Transverse colon (tissue), 4 donors: ENCODE measurements around the gene TPRX1. TPM values are rescaled to one million over a fixed set of nuclear protein-coding genes. Genes with fewer than 3 reads are reported as not detected.
"Not testable (repeated sequence)": the region's sequence is repeated elsewhere in the genome, so short reads cannot be mapped to it uniquely, and the experiment has no call there.

ENCODE experiments used
- DNase-seq: peaks from one replicate; pipeline ENCODE4 v3.0.0-alpha.2; 2019
- H3K27ac ChIP-seq, 4 donors: fragments of 200-600 bp; sonication (generic); 2 replicates each; pipeline ENCODE4 v1.5.1; 2016 to 2018; ENCODE audit warnings: inconsistent platforms in 4 of 4
- H3K27me3 ChIP-seq: fragments of 200-600 bp; sonication (generic); 2 replicates; pipeline ENCODE4 v1.5.1; 2017; ENCODE audit warnings: inconsistent platforms
- H3K36me3 ChIP-seq, 4 donors: fragments of 200-600 bp; sonication (generic); 2 replicates each; pipeline ENCODE4 v1.5.1; 2017 to 2019; ENCODE audit warnings: inconsistent platforms in 4 of 4
- H3K4me1 ChIP-seq, 4 donors: fragments of 200-600 bp; sonication (generic); 2 replicates each; pipeline ENCODE4 v1.5.1; 2017 to 2020; ENCODE audit warnings: inconsistent platforms in 4 of 4
- H3K4me3 ChIP-seq, 4 donors: fragments of 200-600 bp; sonication (generic); 1 replicate in 1 of 4; 2 replicates in 3 of 4; pipeline versions ENCODE4 v1.5.1 to v1.6.1; 2017 to 2019; ENCODE audit warnings: inconsistent platforms in 4 of 4
- H3K9me3 ChIP-seq, 2 donors: fragments of 200-600 bp; sonication (generic); 2 replicates each; pipeline ENCODE4 v1.5.1; 2017 to 2019; ENCODE audit warnings: inconsistent platforms in 2 of 2
- EP300 ChIP-seq: sonication (generic); formaldehyde crosslinking; IDR thresholded peaks from one replicate; pipeline ENCODE4 v1.6.1; 2017; ENCODE audit warnings: antibody characterized with exemption, low read depth
- POLR2A ChIP-seq: fragments of 450-650 bp; IDR thresholded peaks from one replicate; pipeline ENCODE4 v1.6.1; 2016; ENCODE audit warnings: antibody characterized with exemption, mild to moderate bottlenecking, moderate library complexity
- POLR2AphosphoS5 ChIP-seq, 3 donors: sonication (generic); formaldehyde crosslinking; IDR thresholded peaks; one replicate each; pipeline ENCODE4 v1.6.1; 2016; ENCODE audit warnings: antibody characterized with exemption in 3 of 3
- WGBS, 2 donors: methylation state at CpG; one replicate each; pipeline ENCODE4 v1.1.5; 2018; ENCODE audit warnings: low coverage in 1 of 2; 5-methylcytosine and 5-hydroxymethylcytosine counted together
- in situ Hi-C, 4 donors: fragments of 200-750 bp; cut with MboI; loops; one replicate each; pipeline versions ENCODE4 v1.15.0 to v1.15.1; 2017; ENCODE audit warnings: low sequenced_read_pairs in 3 of 4, low pct_ligation_motif_present in 1 of 4, low pct_unique_long_range_greater_than_20kb in 1 of 4
- intact Hi-C: fragments of 100-400 bp; cut with DNase I; formaldehyde crosslinking; loops from one replicate; pipeline ENCODE4 v1.15.1; 2023; ENCODE audit warnings: low total_unique reads
- total RNA-seq, 4 donors: library from RNA; depleted of rRNA; stranded (reverse); fragments of >200 nt; gene quantifications; one replicate each; pipeline ENCODE4 v1.1.0, GENCODE V29; 2016
- TF ChIP-seq, protein P1 (sequence below), 5 experiments: fragments of 200-600 bp in 3 of 5; fragments of 450-650 bp in 2 of 5; sonication (generic) in 3 of 5; IDR thresholded peaks; 1 replicate in 2 of 5; 2 replicates in 3 of 5; pipeline ENCODE4 v1.5.1; 2016 to 2017; ENCODE audit warnings: antibody characterized with exemption in 5 of 5, inconsistent platforms in 3 of 5, mild to moderate bottlenecking in 2 of 5, moderate library complexity in 1 of 5

The TPRX1 gene
- total RNA-seq, 4 donors from 2014 or later: not detected

DNA sequence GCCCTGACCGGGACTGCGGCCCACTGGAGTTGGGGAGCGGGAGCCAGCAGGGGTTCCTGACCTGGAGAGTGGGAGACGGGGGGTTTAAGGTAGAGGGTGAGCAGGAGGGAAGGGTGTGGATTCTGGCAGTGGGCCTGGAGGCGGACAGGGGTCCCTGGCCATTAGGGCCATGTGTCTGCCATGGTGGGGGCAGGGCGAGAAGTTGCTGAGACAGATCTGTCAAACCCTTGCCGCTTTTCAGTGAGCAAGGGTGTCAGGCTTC, 38.1 kb downstream of the TPRX1 start:
- Histone ChIP-seq H3K36me3 (no peaks in the 10 kb centered on the region), H3K4me3 (no peak overlapping the region), H3K9me3 (no peaks in the 10 kb centered on the region), H3K27me3 (no peaks in the 10 kb centered on the region), H3K4me1 (no peaks in the 10 kb centered on the region), H3K27ac (no peak overlapping the region)
- 57 to 77% methylated on average over 4 to 7 of the region's 7 CpGs for WGBS, 2 donors
- intact Hi-C loops (loop anchor here (1.0 to 10.0 kb wide), 2 partner anchors 10 to 99 kb away; no protein-coding TSS in a partner anchor), in situ Hi-C loops (no loop called here)
- TF ChIP-seq POLR2AphosphoS5 (IDR thresholded peaks at IDR 0.05): no peak
- no peak for TF ChIP-seq EP300
- TF ChIP-seq, protein P1, sequence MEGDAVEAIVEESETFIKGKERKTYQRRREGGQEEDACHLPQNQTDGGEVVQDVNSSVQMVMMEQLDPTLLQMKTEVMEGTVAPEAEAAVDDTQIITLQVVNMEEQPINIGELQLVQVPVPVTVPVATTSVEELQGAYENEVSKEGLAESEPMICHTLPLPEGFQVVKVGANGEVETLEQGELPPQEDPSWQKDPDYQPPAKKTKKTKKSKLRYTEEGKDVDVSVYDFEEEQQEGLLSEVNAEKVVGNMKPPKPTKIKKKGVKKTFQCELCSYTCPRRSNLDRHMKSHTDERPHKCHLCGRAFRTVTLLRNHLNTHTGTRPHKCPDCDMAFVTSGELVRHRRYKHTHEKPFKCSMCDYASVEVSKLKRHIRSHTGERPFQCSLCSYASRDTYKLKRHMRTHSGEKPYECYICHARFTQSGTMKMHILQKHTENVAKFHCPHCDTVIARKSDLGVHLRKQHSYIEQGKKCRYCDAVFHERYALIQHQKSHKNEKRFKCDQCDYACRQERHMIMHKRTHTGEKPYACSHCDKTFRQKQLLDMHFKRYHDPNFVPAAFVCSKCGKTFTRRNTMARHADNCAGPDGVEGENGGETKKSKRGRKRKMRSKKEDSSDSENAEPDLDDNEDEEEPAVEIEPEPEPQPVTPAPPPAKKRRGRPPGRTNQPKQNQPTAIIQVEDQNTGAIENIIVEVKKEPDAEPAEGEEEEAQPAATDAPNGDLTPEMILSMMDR (IDR thresholded peaks at IDR 0.05): no peak
- no peak for TF ChIP-seq POLR2A
- no peak for DNase-seq

DNA sequence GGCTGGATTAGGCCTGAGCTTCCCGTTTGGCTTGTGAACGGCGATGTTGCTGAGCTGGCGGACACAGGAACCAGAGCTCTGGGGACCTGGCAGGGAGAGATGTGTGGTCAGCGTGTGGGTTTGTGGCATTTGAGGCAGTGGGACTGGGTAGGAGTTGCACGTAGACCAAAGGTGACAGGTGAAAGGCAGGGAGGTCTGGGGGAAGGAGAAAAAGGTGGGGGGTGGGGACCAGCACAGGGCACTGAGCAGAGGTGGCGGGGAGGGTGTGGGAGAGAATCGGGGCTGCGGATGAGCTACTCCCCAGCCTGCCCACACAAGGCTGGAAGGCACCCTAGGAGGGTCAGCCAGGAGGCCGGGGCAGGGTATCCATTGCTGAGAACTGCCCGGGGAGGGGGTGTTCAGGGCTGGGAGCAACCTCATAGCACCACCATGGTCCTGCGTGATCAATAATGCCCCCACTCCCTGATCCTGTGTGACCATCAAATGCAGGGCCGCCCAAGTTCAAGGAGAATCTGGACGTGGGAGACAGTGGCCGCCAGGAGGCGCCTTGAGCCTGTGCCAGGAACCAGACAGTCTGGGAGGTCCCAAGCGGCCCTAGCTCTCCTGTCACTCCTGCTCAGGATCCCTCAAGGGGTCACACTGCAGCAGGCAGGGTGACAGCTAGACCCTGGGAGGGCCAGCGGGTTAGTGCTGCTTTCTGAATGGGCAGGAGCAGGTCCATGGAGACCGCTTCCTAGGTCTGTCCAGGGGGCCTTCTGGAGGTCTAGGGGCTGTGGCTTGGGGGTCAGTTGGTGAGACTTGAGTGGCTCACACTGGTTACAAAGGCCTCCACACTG, 38.6 kb downstream of the TPRX1 start:
- Histone ChIP-seq H3K4me3 (no peak overlapping the region), H3K36me3 (no peaks in the 10 kb centered on the region), H3K9me3 (no peaks in the 10 kb centered on the region), H3K27ac (no peak overlapping the region), H3K27me3 (no peaks in the 10 kb centered on the region), H3K4me1 (no peaks in the 10 kb centered on the region)
- intact Hi-C loops (loop anchor here (1.0 to 10.0 kb wide), 2 partner anchors 11 to 99 kb away; no protein-coding TSS in a partner anchor), in situ Hi-C loops (no loop called here)
- DNase-seq: peak; percentile 72
- no peak for TF ChIP-seq POLR2AphosphoS5 (IDR thresholded peaks at IDR 0.05)
- TF ChIP-seq, protein P1 (IDR thresholded peaks at IDR 0.05): peak; percentile 72 to 84 (median 78)
- WGBS, 2 donors: 30 to 39% methylated on average over 5 to 19 of the region's 19 CpGs

DNA sequence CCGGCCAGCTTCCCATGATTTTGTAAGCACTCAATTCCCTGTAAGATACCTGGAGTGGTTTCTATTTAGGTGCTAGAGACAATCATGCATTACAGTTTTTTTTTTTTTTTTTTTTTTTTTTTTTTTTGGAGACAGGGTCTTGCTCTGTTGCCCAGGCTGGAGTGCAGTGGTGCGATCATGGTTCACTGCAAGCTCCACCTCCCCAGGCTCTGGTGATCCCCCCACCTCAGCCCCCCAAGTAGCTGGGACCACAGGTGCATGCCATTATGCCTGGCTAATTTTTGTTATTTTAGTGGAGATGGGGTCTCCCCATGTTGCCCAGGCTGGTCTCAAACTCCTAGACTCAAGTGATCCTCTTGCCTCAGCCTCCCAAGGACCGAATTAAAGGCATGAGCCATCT, 39.6 kb downstream of the TPRX1 start:
- intact Hi-C loops: loop anchor here (10.0 kb wide), 1 partner anchor 100 kb away; no protein-coding TSS in a partner anchor
- H3K36me3 ChIP-seq, H3K27me3 ChIP-seq, H3K9me3 ChIP-seq, H3K27ac ChIP-seq, DNase-seq, H3K4me3 ChIP-seq, in situ Hi-C loops, H3K4me1 ChIP-seq: not testable (repeated sequence)
- WGBS, 2 donors: 74% methylated on average over 3 of the region's 3 CpGs; no CpG with 5 or more reads in 1 of the 2 donors

GRCh38 chr19:47762615-47763308, 41.6 kb downstream of the TPRX1 start:
- no peak overlapping the region for H3K4me3 ChIP-seq
- 70 to 93% methylated on average over 5 to 18 of the region's 18 CpGs for WGBS, 2 donors
- H3K27ac ChIP-seq: no peak overlapping the region
- H3K36me3 ChIP-seq: no peaks in the 10 kb centered on the region
- intact Hi-C loops: loop anchor here (10.0 kb wide), 1 partner anchor 102 kb away; no protein-coding TSS in a partner anchor
- in situ Hi-C loops: no loop called here
- peaks cover 0 to 11% (median 5%) of the 10 kb centered on the region in 4 donors for H3K4me1 ChIP-seq
- no peak for DNase-seq
- no peaks in the 10 kb centered on the region for H3K9me3 ChIP-seq
- no peaks in the 10 kb centered on the region for H3K27me3 ChIP-seq
- TF ChIP-seq, protein P1 (IDR thresholded peaks at IDR 0.05): no peak
- TF ChIP-seq POLR2A (no peak), POLR2AphosphoS5 (IDR thresholded peaks at IDR 0.05) (peak in 1 of 3 donors; percentile 10), EP300 (no peak)
